Measurements from ENCODE around the gene RBBP6.
"Not testable (repeated sequence)": the region's sequence is repeated elsewhere in the genome, so short reads cannot be mapped to it uniquely, and the experiment has no call there.

RBBP6 gene

GRCh38 chr16:24539295-24539849, at the start of gene RBBP6:
Gene RBBP6, plus strand, starts transcription at chr16:24539566. Its CDS starts 1,061 bp downstream, at chr16:24540627.
- H3K4me2 ChIP-seq, result peak within 1 kb of the TSS; percentile 87
- H3K36me3 ChIP-seq, result peaks cover 9% of the 10 kb centered on the region; the same call in 1 of the 2 replicates
- peak within 1 kb of the TSS; percentile 100 for H3K27ac ChIP-seq
- peak within 1 kb of the TSS; percentile 100 for H3K9ac ChIP-seq
- peaks cover 47% of the 10 kb centered on the region for H4K20me1 ChIP-seq
- H3K27me3 ChIP-seq, result no peaks in the 10 kb centered on the region
- H3K9me3 ChIP-seq, result no peaks in the 10 kb centered on the region
- TF ChIP-seq Cebpa-rat (IDR thresholded peaks at IDR 0.05), result no peak
- H3K4me3 ChIP-seq, result peak within 1 kb of the TSS; percentile 98
- H3K4me1 ChIP-seq, result peaks cover 33% of the 10 kb centered on the region

- Histone ChIP-seq H3K9ac (no peak overlapping the region), H3K4me1 (no peaks in the 10 kb centered on the region), H3K9me3 (peaks cover 8% of the 10 kb centered on the region), H3K27ac (no peak overlapping the region), H3K4me3 (no peak overlapping the region), H3K27me3 (no peaks in the 10 kb centered on the region), H3K4me2 (no peak overlapping the region), H4K20me1 (no peaks in the 10 kb centered on the region), H3K36me3 (no peaks in the 10 kb centered on the region)
- TF ChIP-seq Cebpa-rat (IDR thresholded peaks at IDR 0.05), result no peak
These were observed 48.5 kb upstream of the RBBP6 start for GRCh38 chr16:24490866-24491265.

GRCh38 chr16:24491731-24492130, 47.6 kb upstream of the RBBP6 start:
- no peak overlapping the region for H3K9ac ChIP-seq
- no peak overlapping the region for H3K4me3 ChIP-seq
- TF ChIP-seq Cebpa-rat (IDR thresholded peaks at IDR 0.05), result no peak
- no peaks in the 10 kb centered on the region for H3K4me1 ChIP-seq
- no peaks in the 10 kb centered on the region for H3K36me3 ChIP-seq
- H4K20me1 ChIP-seq, result no peaks in the 10 kb centered on the region
- no peaks in the 10 kb centered on the region for H3K27me3 ChIP-seq
- H3K9me3 ChIP-seq, result peaks cover 8% of the 10 kb centered on the region
- H3K4me2 ChIP-seq, result no peak overlapping the region
- H3K27ac ChIP-seq, result no peak overlapping the region

- H3K36me3 ChIP-seq, result no peaks in the 10 kb centered on the region
- no peak overlapping the region for H3K4me3 ChIP-seq
- H3K4me1 ChIP-seq, result peaks cover 7% of the 10 kb centered on the region
- no peak overlapping the region for H3K27ac ChIP-seq
- H3K4me2 ChIP-seq, result no peak overlapping the region
- no peaks in the 10 kb centered on the region for H4K20me1 ChIP-seq
- no peaks in the 10 kb centered on the region for H3K9me3 ChIP-seq
- no peaks in the 10 kb centered on the region for H3K27me3 ChIP-seq
- no peak overlapping the region for H3K9ac ChIP-seq
- TF ChIP-seq Cebpa-rat (IDR thresholded peaks at IDR 0.05), result no peak
These were observed 45.5 kb upstream of the RBBP6 start for GRCh38 chr16:24493821-24494220.

GRCh38 chr16:24495207-24495606, 44.2 kb upstream of the RBBP6 start:
- H3K27me3 ChIP-seq, H3K4me2 ChIP-seq, H3K27ac ChIP-seq, H4K20me1 ChIP-seq, H3K9ac ChIP-seq, H3K9me3 ChIP-seq, H3K36me3 ChIP-seq, H3K4me3 ChIP-seq: not testable (repeated sequence)
- H3K4me1 ChIP-seq, result peaks cover 21% of the 10 kb centered on the region

GRCh38 chr16:24497440-24497839, 41.9 kb upstream of the RBBP6 start:
- H3K9ac ChIP-seq, result no peak overlapping the region
- no peaks in the 10 kb centered on the region for H4K20me1 ChIP-seq
- no peaks in the 10 kb centered on the region for H3K9me3 ChIP-seq
- no peaks in the 10 kb centered on the region for H3K27me3 ChIP-seq
- peaks cover 25% of the 10 kb centered on the region for H3K4me1 ChIP-seq
- H3K36me3 ChIP-seq, result no peaks in the 10 kb centered on the region
- H3K27ac ChIP-seq, result no peak overlapping the region
- H3K4me3 ChIP-seq, result no peak overlapping the region
- no peak overlapping the region for H3K4me2 ChIP-seq
- no peak for TF ChIP-seq Cebpa-rat (IDR thresholded peaks at IDR 0.05)

GRCh38 chr16:24499193-24499814, 40.1 kb upstream of the RBBP6 start:
- Histone ChIP-seq H3K4me2 (peak overlapping the region; percentile 68), H3K9ac (no peak overlapping the region), H3K36me3 (no peaks in the 10 kb centered on the region), H3K4me3 (no peak overlapping the region), H3K9me3 (no peaks in the 10 kb centered on the region), H3K27me3 (no peaks in the 10 kb centered on the region), H3K4me1 (peaks cover 25% of the 10 kb centered on the region), H3K27ac (no peak overlapping the region), H4K20me1 (no peaks in the 10 kb centered on the region)
- no peak for TF ChIP-seq Cebpa-rat (IDR thresholded peaks at IDR 0.05)

- H3K9me3 ChIP-seq, result no peaks in the 10 kb centered on the region
- H3K27ac ChIP-seq, result no peak overlapping the region
- H3K4me1 ChIP-seq, result peaks cover 10% of the 10 kb centered on the region
- no peaks in the 10 kb centered on the region for H4K20me1 ChIP-seq
- H3K4me2 ChIP-seq, result no peak overlapping the region
- no peaks in the 10 kb centered on the region for H3K36me3 ChIP-seq
- no peak overlapping the region for H3K4me3 ChIP-seq
- no peak overlapping the region for H3K9ac ChIP-seq
- no peaks in the 10 kb centered on the region for H3K27me3 ChIP-seq
- TF ChIP-seq Cebpa-rat (IDR thresholded peaks at IDR 0.05), result no peak
These were observed 34.7 kb upstream of the RBBP6 start for GRCh38 chr16:24504472-24505345.

GRCh38 chr16:24505959-24506358, 33.4 kb upstream of the RBBP6 start:
- Histone ChIP-seq H3K27me3 (no peaks in the 10 kb centered on the region), H3K36me3 (no peaks in the 10 kb centered on the region), H4K20me1 (no peaks in the 10 kb centered on the region), H3K4me2 (no peak overlapping the region), H3K27ac (no peak overlapping the region), H3K9me3 (no peaks in the 10 kb centered on the region), H3K4me3 (no peak overlapping the region), H3K4me1 (no peaks in the 10 kb centered on the region), H3K9ac (no peak overlapping the region)
- no peak for TF ChIP-seq Cebpa-rat (IDR thresholded peaks at IDR 0.05)

- H3K9me3 ChIP-seq, result no peaks in the 10 kb centered on the region
- H3K4me1 ChIP-seq, result peaks cover 10% of the 10 kb centered on the region
- TF ChIP-seq Cebpa-rat (IDR thresholded peaks at IDR 0.05), result no peak
- no peak overlapping the region for H3K9ac ChIP-seq
- H3K27me3 ChIP-seq, result no peaks in the 10 kb centered on the region
- H3K4me3 ChIP-seq, result no peak overlapping the region
- H3K36me3 ChIP-seq, result no peaks in the 10 kb centered on the region
- no peaks in the 10 kb centered on the region for H4K20me1 ChIP-seq
- H3K4me2 ChIP-seq, result no peak overlapping the region
- no peak overlapping the region for H3K27ac ChIP-seq
These were observed 31.3 kb upstream of the RBBP6 start for GRCh38 chr16:24507959-24508480.

Measured in BLaER1 (cell line).